GM11168 (cell line): ENCODE results near the gene SREBF1.

Experiments used
- in situ Hi-C: fragments of 300-500 bp; cut with MboI; formaldehyde crosslinking; loops from one replicate; pipeline ENCODE4 v1.12.0; 2022; ENCODE audit warnings: low sequenced_read_pairs; ENCODE audit not compliant: unreplicated experiment

Gene SREBF1

GRCh38 chr17:17836818-17837379 is at the start of gene SREBF1:
Gene SREBF1 (minus strand): TSS chr17:17836986. CDS start chr17:17836817, 169 bp downstream.
- in situ Hi-C loops, result no loop called here

DNA sequence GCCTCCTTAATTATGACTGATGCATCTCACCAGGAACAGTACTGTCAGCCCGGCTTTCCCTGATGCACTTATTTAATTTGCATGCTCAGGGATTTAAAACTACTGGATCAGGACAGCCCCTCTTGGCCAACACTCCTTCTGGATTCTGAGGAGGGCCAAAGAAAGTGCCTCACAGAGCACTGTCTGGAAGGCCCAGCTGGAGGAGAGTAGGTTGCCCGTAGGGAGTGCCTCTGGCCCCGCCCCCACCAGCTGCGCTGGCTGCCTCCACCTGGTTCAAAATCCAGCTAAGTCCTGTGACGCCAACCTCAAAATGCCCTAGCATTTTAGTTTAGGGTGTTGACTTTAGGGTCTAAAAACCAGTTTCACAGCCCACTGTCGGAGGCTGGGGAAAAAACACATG is 49.4 kb upstream of the SREBF1 start:
- in situ Hi-C loops, result no loop called here

GRCh38 chr17:17884391-17885357 is 47.9 kb upstream of the SREBF1 start:
- in situ Hi-C loops, result no loop called here

DNA sequence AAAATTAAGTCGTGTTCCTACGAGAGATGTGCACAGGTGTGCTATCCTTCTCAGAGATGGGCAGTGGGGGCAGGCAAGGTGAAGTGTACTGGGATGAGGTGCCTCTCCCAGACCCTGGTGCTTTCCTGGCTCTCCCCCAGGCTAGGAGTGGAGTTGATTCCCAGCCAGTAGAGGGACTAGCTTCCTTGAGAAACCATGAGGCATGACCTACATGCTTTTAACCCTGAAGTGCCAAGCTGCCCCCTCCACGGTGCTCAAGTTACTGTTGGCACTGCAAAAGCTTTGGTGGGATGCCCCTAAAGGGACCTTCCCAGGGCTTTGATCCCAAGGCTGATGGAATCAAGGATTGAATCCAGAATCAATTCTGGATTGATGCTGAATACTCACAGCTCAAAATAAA is 47.0 kb upstream of the SREBF1 start:
- in situ Hi-C loops, result no loop called here

DNA sequence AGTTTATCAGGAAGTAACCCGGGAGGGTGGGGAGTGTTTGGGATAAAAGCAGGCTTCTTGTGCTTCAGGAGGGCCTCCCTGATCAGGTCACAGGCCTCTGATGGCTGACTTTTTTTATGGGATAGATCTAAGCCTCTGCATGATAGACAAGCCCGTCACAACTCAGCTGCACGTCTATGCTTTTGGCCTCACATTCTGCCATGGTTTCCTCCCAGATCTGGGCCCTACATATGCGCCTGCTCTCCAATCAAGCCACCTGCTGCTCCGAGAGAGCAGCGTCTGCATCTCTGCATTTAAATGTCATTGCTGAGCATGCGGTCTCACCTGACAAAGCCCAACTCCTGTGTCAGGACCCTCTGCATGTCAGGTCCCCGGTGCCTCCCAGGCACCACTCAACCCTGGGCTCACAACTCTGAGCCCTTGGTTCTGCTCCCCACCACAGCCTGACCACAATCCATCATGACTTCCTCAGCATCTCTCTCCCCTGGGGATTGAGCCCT is 45.3 kb upstream of the SREBF1 start:
- in situ Hi-C loops, result no loop called here

- in situ Hi-C loops, result no loop called here
Measured at GRCh38 chr17:17880577-17881196, 43.9 kb upstream of the SREBF1 start.

DNA sequence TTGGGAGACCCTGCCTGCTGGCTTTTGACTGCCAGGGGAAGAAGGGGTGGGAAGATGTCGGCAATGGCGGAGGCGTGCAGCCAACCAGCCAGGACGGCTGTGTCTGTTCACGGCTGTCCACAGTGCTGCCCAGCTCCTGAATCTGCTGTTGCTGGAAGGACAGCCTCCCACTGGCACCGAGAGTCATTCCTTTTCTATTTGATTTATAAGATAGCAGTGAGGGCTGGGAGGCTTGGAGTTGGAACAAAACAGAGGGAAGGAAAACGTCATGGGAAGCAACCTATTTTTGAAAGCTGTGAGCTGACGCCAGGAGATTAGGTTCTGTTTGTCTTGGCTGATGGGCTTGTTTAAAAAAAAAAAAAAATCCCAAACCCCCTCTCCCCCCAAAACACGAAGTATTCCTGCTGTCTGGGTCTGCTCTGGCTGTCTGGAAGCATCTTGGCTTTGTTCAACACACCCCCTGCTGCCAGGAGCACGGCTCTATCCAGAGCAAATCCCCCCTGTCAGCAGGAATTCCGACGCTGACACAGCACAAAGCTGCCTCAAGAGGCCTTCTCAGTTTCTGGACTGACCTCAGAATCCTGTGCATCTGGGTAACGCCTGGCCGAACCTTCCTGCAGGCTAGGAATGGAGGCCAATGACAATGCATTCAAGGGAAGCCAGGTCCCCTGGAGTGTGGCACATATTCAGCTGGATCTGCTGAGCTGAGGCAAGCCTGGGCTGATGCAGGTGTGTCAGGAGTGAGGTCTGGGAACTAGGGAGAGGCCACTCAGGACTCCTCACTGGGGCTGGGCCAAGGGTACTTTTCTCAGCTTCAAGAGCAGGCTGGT is 41.0 kb upstream of the SREBF1 start:
- in situ Hi-C loops, result no loop called here

DNA sequence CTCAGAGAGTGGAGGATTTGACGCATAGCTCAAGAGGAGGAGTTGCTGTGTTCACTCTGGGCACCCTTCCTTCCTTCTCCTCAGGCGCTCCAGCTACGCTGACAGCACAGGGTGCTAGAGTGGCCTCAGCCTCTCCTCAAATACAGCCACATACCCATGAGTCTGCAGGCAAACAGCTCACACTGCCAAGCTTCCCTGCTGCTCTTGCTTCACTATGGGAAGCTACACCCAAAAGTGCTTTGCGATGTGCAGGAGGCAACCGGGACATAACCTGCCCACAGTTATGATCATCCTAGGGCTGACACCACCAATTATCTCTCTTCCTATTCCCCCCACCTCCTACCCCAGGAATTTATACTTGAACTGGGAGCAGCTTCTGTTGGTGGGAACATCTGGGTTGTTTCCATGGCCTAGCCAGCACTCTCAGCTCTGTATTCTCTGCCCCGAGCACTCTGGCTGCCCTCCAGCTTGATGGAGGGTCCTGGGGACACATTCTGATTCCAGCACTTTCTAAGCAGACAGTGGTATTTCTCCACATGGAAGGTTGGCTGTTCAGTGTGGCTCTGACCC is 40.3 kb upstream of the SREBF1 start:
- in situ Hi-C loops, result no loop called here

DNA sequence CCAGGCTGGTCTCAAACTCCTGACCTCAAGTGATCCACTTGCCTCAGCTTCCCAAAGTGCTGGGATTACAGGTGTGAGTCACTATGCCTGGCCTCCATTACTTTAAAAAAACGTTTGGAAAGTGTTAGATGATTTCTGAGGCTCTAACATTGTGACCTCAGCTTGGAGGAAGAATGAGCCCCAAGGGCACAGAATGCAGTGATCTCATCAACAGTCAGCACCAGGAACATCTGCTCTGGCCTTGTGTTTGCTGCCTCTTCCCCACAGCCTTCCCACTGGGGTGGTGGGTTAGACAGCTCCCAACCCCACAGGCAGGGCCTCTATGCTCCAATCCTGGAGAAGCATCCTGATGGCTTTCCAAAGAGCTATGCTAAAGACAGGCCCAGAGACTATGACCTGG is 37.7 kb upstream of the SREBF1 start:
- in situ Hi-C loops, result no loop called here

GRCh38 chr17:17873450-17873991 is 36.7 kb upstream of the SREBF1 start:
- in situ Hi-C loops, result no loop called here

- in situ Hi-C loops, result no loop called here
Measured at GRCh38 chr17:17872547-17873345, 36.0 kb upstream of the SREBF1 start.

DNA sequence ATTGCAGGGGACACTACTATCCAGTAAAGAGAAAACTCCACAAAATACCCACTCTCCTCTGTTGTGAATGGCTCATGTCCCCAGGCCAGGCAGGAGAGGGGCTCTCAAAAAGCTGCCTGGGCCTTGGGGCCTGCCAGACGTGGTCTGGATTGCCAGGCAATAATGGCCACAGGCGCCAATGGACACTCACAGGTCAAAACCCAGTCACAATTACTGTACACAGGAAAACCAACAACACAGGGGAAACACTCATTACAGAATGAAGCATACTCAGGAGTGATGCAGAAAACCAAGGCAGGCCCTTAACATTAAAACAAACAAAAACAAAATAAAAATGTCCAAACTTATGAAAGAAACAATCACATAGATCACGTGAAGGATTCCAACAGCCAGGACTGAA is 35.1 kb upstream of the SREBF1 start:
- in situ Hi-C loops, result no loop called here

DNA sequence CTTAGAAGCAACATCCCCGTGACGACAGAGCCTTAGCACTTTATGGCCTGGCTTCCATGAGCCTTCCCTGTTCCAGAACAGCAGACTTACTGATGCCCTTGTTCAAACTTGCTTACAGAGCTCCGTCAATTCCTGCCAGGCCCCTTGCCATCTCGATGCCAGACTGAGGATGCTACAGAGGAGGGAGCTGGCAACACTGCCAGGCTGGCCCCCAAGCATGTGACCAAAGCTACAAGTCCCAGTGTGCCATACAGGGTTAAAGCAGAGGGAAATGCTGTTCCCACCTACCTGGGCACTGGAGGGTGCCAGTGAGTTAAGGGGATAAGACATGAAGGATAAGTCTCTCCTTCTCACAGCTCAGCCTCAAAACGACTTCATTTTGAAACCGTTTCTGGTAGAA is 33.5 kb upstream of the SREBF1 start:
- in situ Hi-C loops, result no loop called here

DNA sequence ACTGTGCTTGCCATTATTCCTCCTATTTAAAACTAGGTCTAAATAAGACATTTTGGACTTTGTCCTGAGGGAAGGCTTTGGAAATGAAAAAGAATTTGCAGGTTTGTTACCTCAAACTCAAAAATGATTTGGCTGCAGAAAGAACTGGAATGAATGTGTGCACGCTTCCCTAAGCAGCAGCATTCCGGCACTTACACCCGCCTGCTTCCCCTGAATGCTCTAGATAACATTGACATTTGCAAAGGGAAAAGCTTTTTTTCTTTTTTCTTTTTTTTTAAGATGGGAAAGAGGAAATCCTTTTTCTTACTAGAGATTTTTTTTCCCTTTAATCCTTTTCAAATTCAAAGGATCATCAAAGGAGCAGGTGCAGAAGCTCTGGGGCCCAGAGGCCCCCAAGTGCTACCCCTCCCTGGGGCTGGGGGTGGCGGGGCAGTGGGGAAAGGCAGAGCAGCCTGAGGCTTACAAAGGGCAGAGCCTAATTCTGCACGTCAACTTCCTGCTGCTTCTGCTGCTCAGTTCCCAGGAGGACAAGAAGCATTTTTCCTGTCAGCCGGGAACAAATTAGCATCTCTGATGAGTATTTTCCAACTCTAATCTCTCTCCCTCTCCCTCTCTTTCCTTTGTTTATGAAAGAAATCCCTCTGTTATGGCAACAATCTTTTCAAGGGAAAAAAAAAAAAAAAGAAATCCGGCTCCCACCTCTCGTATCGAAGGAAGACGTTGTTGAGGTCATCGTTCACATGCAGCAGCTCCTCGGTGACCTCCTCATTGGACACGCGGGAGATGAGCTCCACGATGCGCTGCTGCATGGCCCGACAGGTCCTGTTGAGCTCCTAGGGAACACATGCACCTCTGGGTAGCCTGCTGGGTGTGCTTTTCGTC is 32.1 kb upstream of the SREBF1 start:
- in situ Hi-C loops, result no loop called here

DNA sequence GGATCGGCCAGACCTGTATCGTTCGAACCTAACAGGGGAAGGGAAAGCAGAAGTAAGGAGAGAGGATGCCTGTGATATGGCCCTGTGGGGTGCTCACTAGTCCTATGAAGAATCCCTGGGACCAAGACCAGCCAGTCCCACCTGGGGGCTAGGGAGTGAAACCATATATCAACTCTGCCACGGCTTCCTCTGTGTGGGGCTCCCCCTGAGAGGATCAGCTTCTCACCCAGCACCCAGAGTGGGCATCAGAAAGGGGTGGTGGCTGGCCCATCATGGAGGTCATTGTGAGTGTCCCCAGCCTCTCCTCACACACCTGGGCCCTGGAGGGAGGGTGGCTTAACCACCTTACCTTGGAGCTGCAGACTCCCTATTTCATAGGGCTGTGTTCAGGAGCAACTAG is 30.1 kb upstream of the SREBF1 start:
- in situ Hi-C loops, result no loop called here

- in situ Hi-C loops, result no loop called here
Measured at GRCh38 chr17:17866425-17866824, 29.6 kb upstream of the SREBF1 start.

GRCh38 chr17:17865035-17865434 is 28.2 kb upstream of the SREBF1 start:
- in situ Hi-C loops, result no loop called here

GRCh38 chr17:17860766-17861107 is 24.0 kb upstream of the SREBF1 start:
- in situ Hi-C loops, result no loop called here
